GM23248 (cell line): ENCODE measurements around the gene RASA2. TPM values are rescaled to one million over a fixed set of nuclear protein-coding genes. Genes with fewer than 3 reads are reported as not detected.

Experiments used
- DNase-seq: peaks from one replicate; pipeline ENCODE4 v3.0.0-alpha.2; 2015
- H2AFZ ChIP-seq: fragments of 200-600 bp; sonication (generic); 2 replicates; pipeline ENCODE4 v1.6.1; 2016; ENCODE audit warnings: antibody characterized with exemption
- H3F3A ChIP-seq: fragments of 200-600 bp; sonication (generic); 2 replicates; pipeline ENCODE4 v1.6.1; 2016; ENCODE audit warnings: mild to moderate bottlenecking, antibody characterized with exemption, mixed run types; ENCODE audit not compliant: insufficient read depth
- H3K27ac ChIP-seq: fragments of 200-600 bp; sonication (generic); 2 replicates; pipeline ENCODE4 v1.5.1; 2016; ENCODE audit warnings: mild to moderate bottlenecking
- H3K27me3 ChIP-seq: fragments of 200-600 bp; sonication (generic); replicated peaks from 2 replicates; pipeline ENCODE4 v1.6.1; 2016; ENCODE audit warnings: mild to moderate bottlenecking; ENCODE audit not compliant: insufficient read depth
- H3K36me3 ChIP-seq: fragments of 200-600 bp; sonication (generic); 2 replicates; pipeline ENCODE4 v1.6.1; 2016; ENCODE audit warnings: low read depth, mild to moderate bottlenecking
- H3K4me1 ChIP-seq: fragments of 200-600 bp; sonication (generic); 2 replicates; pipeline ENCODE4 v1.6.1; 2016; ENCODE audit warnings: mild to moderate bottlenecking; ENCODE audit not compliant: insufficient read depth
- H3K4me2 ChIP-seq: fragments of 200-600 bp; sonication (generic); one replicate; pipeline ENCODE4 v1.6.1; 2016; ENCODE audit warnings: mild to moderate bottlenecking; ENCODE audit not compliant: unreplicated experiment
- H3K4me3 ChIP-seq: fragments of 200-600 bp; sonication (generic); 2 replicates; pipeline ENCODE4 v1.5.1; 2016; ENCODE audit warnings: mild to moderate bottlenecking
- H3K79me2 ChIP-seq: fragments of 200-600 bp; sonication (generic); 2 replicates; pipeline ENCODE4 v1.6.1; 2016; ENCODE audit warnings: mild to moderate bottlenecking; ENCODE audit not compliant: insufficient read depth
- H3K9ac ChIP-seq: fragments of 200-600 bp; sonication (generic); 2 replicates; pipeline ENCODE4 v1.6.1; 2016; ENCODE audit warnings: mild to moderate bottlenecking
- H3K9me2 ChIP-seq: fragments of 200-600 bp; sonication (generic); 2 replicates; pipeline ENCODE4 v1.6.1; 2016; ENCODE audit warnings: mixed run types, mild to moderate bottlenecking, moderate library complexity; ENCODE audit not compliant: insufficient read depth
- H3K9me3 ChIP-seq: fragments of 200-600 bp; sonication (generic); one replicate; pipeline ENCODE4 v1.6.1; 2017; ENCODE audit warnings: low read depth
- H4K20me1 ChIP-seq: fragments of 200-600 bp; sonication (generic); 2 replicates; pipeline ENCODE4 v1.6.0; 2016; ENCODE audit not compliant: insufficient read depth
- EZH2 ChIP-seq: fragments of 200-600 bp; sonication (generic); IDR thresholded peaks from 2 replicates; pipeline ENCODE4 v1.6.1; 2018; ENCODE audit warnings: antibody characterized with exemption, mild to moderate bottlenecking; ENCODE audit not compliant: insufficient read depth, poor library complexity, severe bottlenecking
- EZH2phosphoT487 ChIP-seq: fragments of 200-600 bp; sonication (generic); IDR thresholded peaks from 2 replicates; pipeline ENCODE4 v1.6.1; 2018; ENCODE audit warnings: antibody characterized with exemption, moderate library complexity, mild to moderate bottlenecking, low read depth; ENCODE audit not compliant: insufficient read depth
- WGBS, 2 experiments: methylation state at CpG; one replicate each; pipeline ENCODE4 v1.1.6; 2015 to 2017; ENCODE audit warnings: low lambda C conversion rate in 2 of 2, low coverage in 1 of 2; ENCODE audit errors: missing lambda C conversion rate in 2 of 2; 5-methylcytosine and 5-hydroxymethylcytosine counted together
- in situ Hi-C: fragments of 300-500 bp; cut with MboI; formaldehyde crosslinking; loops from 2 replicates; pipeline ENCODE4 v1.15.0; 2020
- polyA plus RNA-seq: library from polyadenylated mRNA; unstranded; fragments of >200 nt; fragmentation: Nextera tagmentation; extraction: Ambion mirVana; gene quantifications from 2 replicates; pipeline ENCODE4 v1.2.1, GENCODE V29; 2016
- total RNA-seq: library from RNA; depleted of rRNA; stranded (reverse); fragments of >200 nt; shearing (Covaris generic); gene quantifications from 2 replicates; pipeline ENCODE4 v1.2.3, GENCODE V29; 2014

The RASA2 gene
- total and polyA plus RNA-seq, 2 experiments from 2014 or later, result 16.9 to 18.8 TPM

- H4K20me1 ChIP-seq, result no peaks in the 10 kb centered on the region
- H3K9ac ChIP-seq, result no peak overlapping the region
- no peaks in the 10 kb centered on the region for H3K79me2 ChIP-seq
- no peak for DNase-seq
- no peak overlapping the region for H3K4me3 ChIP-seq
- H3K27ac ChIP-seq, result no peak overlapping the region
- no peaks in the 10 kb centered on the region for H3K4me1 ChIP-seq
- peaks cover 22% of the 10 kb centered on the region for H3K36me3 ChIP-seq
- H3K9me2 ChIP-seq, result no peaks in the 10 kb centered on the region
- no peaks in the 10 kb centered on the region for H3K9me3 ChIP-seq
- no peak for TF ChIP-seq EZH2phosphoT487
- no peak for TF ChIP-seq EZH2
- no peak overlapping the region for H2AFZ ChIP-seq
- in situ Hi-C loops, result no loop called here
- WGBS, 2 experiments, result 97 to 100% methylated on average over 4 of the region's 4 CpGs
- H3K27me3 ChIP-seq, result no peaks in the 10 kb centered on the region
- H3F3A ChIP-seq, result peaks cover 31% of the 10 kb centered on the region
- H3K4me2 ChIP-seq, result no peak overlapping the region
These were observed 115.9 kb downstream of the RASA2 start for GRCh38 chr3:141602706-141603105.

- in situ Hi-C loops, result no loop called here
- 98 to 100% methylated on average over 3 of the region's 3 CpGs for WGBS, 2 experiments
- DNase-seq, result peak; percentile 24
These were observed 116.7 kb downstream of the RASA2 start for GRCh38 chr3:141603473-141604035.

GRCh38 chr3:141605883-141606282 lies 119.1 kb downstream of the RASA2 start:
- DNase-seq, result peak; percentile 23
- no peaks in the 10 kb centered on the region for H3K27me3 ChIP-seq
- 58 to 63% methylated on average over 2 of the region's 2 CpGs for WGBS, 2 experiments

More at GRCh38 chr3:141603473-141604035, 116.7 kb downstream of the RASA2 start:
- Histone ChIP-seq H3K9me2 (no peaks in the 10 kb centered on the region), H3K36me3 (peaks cover 30% of the 10 kb centered on the region), H3K4me1 (no peaks in the 10 kb centered on the region), H3K27ac (no peak overlapping the region), H3K79me2 (no peaks in the 10 kb centered on the region), H3F3A (peaks cover 36% of the 10 kb centered on the region), H3K27me3 (no peaks in the 10 kb centered on the region), H3K9me3 (no peaks in the 10 kb centered on the region), H3K9ac (no peak overlapping the region), H2AFZ (no peak overlapping the region), H4K20me1 (no peaks in the 10 kb centered on the region), H3K4me2 (no peak overlapping the region), H3K4me3 (no peak overlapping the region)
- TF ChIP-seq EZH2, result no peak
- TF ChIP-seq EZH2phosphoT487, result no peak

GRCh38 chr3:141608438-141608837 lies 121.6 kb downstream of the RASA2 start:
- 88 to 90% methylated on average over 6 of the region's 6 CpGs for WGBS, 2 experiments

More at GRCh38 chr3:141605883-141606282, 119.1 kb downstream of the RASA2 start:
- Histone ChIP-seq H3K4me1 (no peaks in the 10 kb centered on the region), H3K4me2 (no peak overlapping the region), H3K4me3 (no peak overlapping the region), H3K9ac (no peak overlapping the region), H2AFZ (no peak overlapping the region), H4K20me1 (no peaks in the 10 kb centered on the region), H3K27ac (no peak overlapping the region), H3F3A (peaks cover 36% of the 10 kb centered on the region), H3K9me3 (no peaks in the 10 kb centered on the region), H3K79me2 (no peaks in the 10 kb centered on the region), H3K9me2 (no peaks in the 10 kb centered on the region), H3K36me3 (peaks cover 44% of the 10 kb centered on the region)
- in situ Hi-C loops, result no loop called here
- TF ChIP-seq EZH2, result no peak
- no peak for TF ChIP-seq EZH2phosphoT487

GRCh38 chr3:141610939-141611338 lies 124.1 kb downstream of the RASA2 start:
- no peaks in the 10 kb centered on the region for H3K9me2 ChIP-seq
- 97% methylated on average over 1 of the region's 1 CpG for WGBS, 2 experiments
- H4K20me1 ChIP-seq, result no peaks in the 10 kb centered on the region
- H3K4me1 ChIP-seq, result no peaks in the 10 kb centered on the region
- H3K36me3 ChIP-seq, result peaks cover 53% of the 10 kb centered on the region
- H3K9ac ChIP-seq, result no peak overlapping the region
- no peak overlapping the region for H2AFZ ChIP-seq
- H3K27ac ChIP-seq, result no peak overlapping the region
- H3K4me2 ChIP-seq, result no peak overlapping the region
- H3K79me2 ChIP-seq, result no peaks in the 10 kb centered on the region
- H3K4me3 ChIP-seq, result no peak overlapping the region
- in situ Hi-C loops, result no loop called here
- no peaks in the 10 kb centered on the region for H3K9me3 ChIP-seq
- TF ChIP-seq EZH2, result no peak
- no peak for TF ChIP-seq EZH2phosphoT487
- no peak for DNase-seq
- H3F3A ChIP-seq, result peaks cover 15% of the 10 kb centered on the region; the same call in 1 of the 2 replicates
- H3K27me3 ChIP-seq, result no peaks in the 10 kb centered on the region

More at GRCh38 chr3:141608438-141608837, 121.6 kb downstream of the RASA2 start:
- H3K79me2 ChIP-seq, result no peaks in the 10 kb centered on the region
- TF ChIP-seq EZH2 (no peak), EZH2phosphoT487 (no peak)
- H3K27me3 ChIP-seq, result no peaks in the 10 kb centered on the region
- H3K4me1 ChIP-seq, result no peaks in the 10 kb centered on the region
- no peak for DNase-seq
- peaks cover 28% of the 10 kb centered on the region; the same call in 1 of the 2 replicates for H3F3A ChIP-seq
- no peak overlapping the region for H3K4me3 ChIP-seq
- no peak overlapping the region for H2AFZ ChIP-seq
- no peaks in the 10 kb centered on the region for H3K9me3 ChIP-seq
- no peak overlapping the region for H3K4me2 ChIP-seq
- in situ Hi-C loops, result no loop called here
- no peak overlapping the region for H3K27ac ChIP-seq
- peaks cover 50% of the 10 kb centered on the region for H3K36me3 ChIP-seq
- no peaks in the 10 kb centered on the region for H4K20me1 ChIP-seq
- H3K9me2 ChIP-seq, result no peaks in the 10 kb centered on the region
- H3K9ac ChIP-seq, result no peak overlapping the region
